Measurements from ENCODE around the gene ST8SIA2. TPM values are rescaled to one million over a fixed set of nuclear protein-coding genes. Genes with fewer than 3 reads are reported as not detected.

The ST8SIA2 gene
- total and polyA plus RNA-seq, 2 donors from 2014 or later = 0.38 TPM; not detected in 1

- H3K27me3 ChIP-seq (ENCODE audit: control insufficient read depth, insufficient read depth, low read length) = no peaks in the 10 kb centered on the region
- FAIRE-seq = no peak
- intact Hi-C loops (cut with DNase I) = no loop called here
- H3K4me1 ChIP-seq (ENCODE audit: control insufficient read depth in 2 of 3, insufficient read depth in 2 of 3, low read depth in 1 of 3, low read length in 3 of 3) = no peaks in the 10 kb centered on the region
- no peak overlapping the region for H3K4me3 ChIP-seq (ENCODE audit: low read length in 3 of 3)
- H3K9ac ChIP-seq (ENCODE audit: low read length in 3 of 3) = no peak overlapping the region
- H3K9me3 ChIP-seq (ENCODE audit: control insufficient read depth in 2 of 3, insufficient read depth in 1 of 3, low read length in 3 of 3) = no peaks in the 10 kb centered on the region
- TF ChIP-seq, protein P1, sequence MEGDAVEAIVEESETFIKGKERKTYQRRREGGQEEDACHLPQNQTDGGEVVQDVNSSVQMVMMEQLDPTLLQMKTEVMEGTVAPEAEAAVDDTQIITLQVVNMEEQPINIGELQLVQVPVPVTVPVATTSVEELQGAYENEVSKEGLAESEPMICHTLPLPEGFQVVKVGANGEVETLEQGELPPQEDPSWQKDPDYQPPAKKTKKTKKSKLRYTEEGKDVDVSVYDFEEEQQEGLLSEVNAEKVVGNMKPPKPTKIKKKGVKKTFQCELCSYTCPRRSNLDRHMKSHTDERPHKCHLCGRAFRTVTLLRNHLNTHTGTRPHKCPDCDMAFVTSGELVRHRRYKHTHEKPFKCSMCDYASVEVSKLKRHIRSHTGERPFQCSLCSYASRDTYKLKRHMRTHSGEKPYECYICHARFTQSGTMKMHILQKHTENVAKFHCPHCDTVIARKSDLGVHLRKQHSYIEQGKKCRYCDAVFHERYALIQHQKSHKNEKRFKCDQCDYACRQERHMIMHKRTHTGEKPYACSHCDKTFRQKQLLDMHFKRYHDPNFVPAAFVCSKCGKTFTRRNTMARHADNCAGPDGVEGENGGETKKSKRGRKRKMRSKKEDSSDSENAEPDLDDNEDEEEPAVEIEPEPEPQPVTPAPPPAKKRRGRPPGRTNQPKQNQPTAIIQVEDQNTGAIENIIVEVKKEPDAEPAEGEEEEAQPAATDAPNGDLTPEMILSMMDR (IDR thresholded peaks at IDR 0.05; ENCODE audit: borderline replicate concordance, extremely low read depth, insufficient read depth) = no peak
- no peak overlapping the region for H3K27ac ChIP-seq (ENCODE audit: low read depth in 2 of 2, low read length in 2 of 2)
- no peaks in the 10 kb centered on the region for H3K36me3 ChIP-seq (ENCODE audit: control insufficient read depth in 2 of 3, insufficient read depth in 3 of 3, low read length in 3 of 3)
- DNase-seq = no peak
These were observed 12.3 kb downstream of the ST8SIA2 start for GRCh38 chr15:92405942-92406341.

GRCh38 chr15:92407321-92407720 lies 13.6 kb downstream of the ST8SIA2 start:
- DNase-seq (no peak), FAIRE-seq (no peak)
- H3K4me3 ChIP-seq (ENCODE audit: low read length in 3 of 3) = no peak overlapping the region
- intact Hi-C loops (cut with DNase I) = no loop called here
- no peaks in the 10 kb centered on the region for H3K9me3 ChIP-seq (ENCODE audit: control insufficient read depth in 2 of 3, insufficient read depth in 1 of 3, low read length in 3 of 3)
- no peaks in the 10 kb centered on the region for H3K27me3 ChIP-seq (ENCODE audit: control insufficient read depth, insufficient read depth, low read length)
- no peak overlapping the region for H3K27ac ChIP-seq (ENCODE audit: low read depth in 2 of 2, low read length in 2 of 2)
- H3K4me1 ChIP-seq (ENCODE audit: control insufficient read depth in 2 of 3, insufficient read depth in 2 of 3, low read depth in 1 of 3, low read length in 3 of 3) = no peaks in the 10 kb centered on the region
- no peak overlapping the region for H3K9ac ChIP-seq (ENCODE audit: low read length in 3 of 3)
- TF ChIP-seq, protein P1 (IDR thresholded peaks at IDR 0.05; ENCODE audit: borderline replicate concordance, extremely low read depth, insufficient read depth) = no peak
- no peaks in the 10 kb centered on the region for H3K36me3 ChIP-seq (ENCODE audit: control insufficient read depth in 2 of 3, insufficient read depth in 3 of 3, low read length in 3 of 3)

DNA sequence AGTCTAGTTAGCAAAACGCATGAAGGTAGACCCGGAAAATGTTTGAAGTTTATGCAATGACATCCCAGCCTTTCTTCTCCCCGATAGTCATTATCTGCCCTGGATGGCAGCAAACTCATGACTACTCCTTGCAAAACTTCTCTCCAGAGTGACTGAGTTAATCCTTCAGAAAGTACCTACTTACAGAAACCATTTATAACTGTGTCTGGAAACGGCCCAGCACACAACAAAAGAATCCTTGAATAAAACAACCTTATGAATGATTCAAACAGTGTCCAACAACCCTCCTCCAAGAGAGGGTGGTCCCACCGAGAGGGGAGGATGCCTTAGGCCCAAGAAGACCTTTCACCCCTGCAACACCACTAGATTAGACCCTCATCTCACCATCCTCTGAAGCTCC lies 14.2 kb downstream of the ST8SIA2 start:
- H3K27ac ChIP-seq (ENCODE audit: low read depth in 2 of 2, low read length in 2 of 2) = no peak overlapping the region
- H3K27me3 ChIP-seq (ENCODE audit: control insufficient read depth, insufficient read depth, low read length) = no peaks in the 10 kb centered on the region
- FAIRE-seq = no peak
- H3K4me3 ChIP-seq (ENCODE audit: low read length in 3 of 3) = no peak overlapping the region
- H3K36me3 ChIP-seq (ENCODE audit: control insufficient read depth in 2 of 3, insufficient read depth in 3 of 3, low read length in 3 of 3) = no peaks in the 10 kb centered on the region
- TF ChIP-seq, protein P1 (IDR thresholded peaks at IDR 0.05; ENCODE audit: borderline replicate concordance, extremely low read depth, insufficient read depth) = no peak
- no peak for DNase-seq
- intact Hi-C loops (cut with DNase I) = no loop called here
- no peak overlapping the region for H3K9ac ChIP-seq (ENCODE audit: low read length in 3 of 3)
- no peaks in the 10 kb centered on the region for H3K9me3 ChIP-seq (ENCODE audit: control insufficient read depth in 2 of 3, insufficient read depth in 1 of 3, low read length in 3 of 3)
- H3K4me1 ChIP-seq (ENCODE audit: control insufficient read depth in 2 of 3, insufficient read depth in 2 of 3, low read depth in 1 of 3, low read length in 3 of 3) = no peaks in the 10 kb centered on the region

- no peak overlapping the region for H3K4me3 ChIP-seq (ENCODE audit: low read length in 3 of 3)
- no peak overlapping the region for H3K9ac ChIP-seq (ENCODE audit: low read length in 3 of 3)
- TF ChIP-seq, protein P1 (IDR thresholded peaks at IDR 0.05; ENCODE audit: borderline replicate concordance, extremely low read depth, insufficient read depth) = no peak
- intact Hi-C loops (cut with DNase I) = no loop called here
- no peak for DNase-seq
- H3K36me3 ChIP-seq (ENCODE audit: control insufficient read depth in 2 of 3, insufficient read depth in 3 of 3, low read length in 3 of 3) = no peaks in the 10 kb centered on the region
- no peak for FAIRE-seq
- H3K27me3 ChIP-seq (ENCODE audit: control insufficient read depth, insufficient read depth, low read length) = no peaks in the 10 kb centered on the region
- H3K27ac ChIP-seq (ENCODE audit: low read depth in 2 of 2, low read length in 2 of 2) = no peak overlapping the region
- H3K9me3 ChIP-seq (ENCODE audit: control insufficient read depth in 2 of 3, insufficient read depth in 1 of 3, low read length in 3 of 3) = no peaks in the 10 kb centered on the region
- H3K4me1 ChIP-seq (ENCODE audit: control insufficient read depth in 2 of 3, insufficient read depth in 2 of 3, low read depth in 1 of 3, low read length in 3 of 3) = no peaks in the 10 kb centered on the region
These were observed 15.3 kb downstream of the ST8SIA2 start for GRCh38 chr15:92409006-92409405.

All from kidney (tissue), 14 donors.